Heart left ventricle (tissue), 16 donors: Measurements from ENCODE around the gene MAPK8IP2. TPM values are rescaled to one million over a fixed set of nuclear protein-coding genes. Genes with fewer than 3 reads are reported as not detected.
"Not testable (repeated sequence)": the region's sequence is repeated elsewhere in the genome, so short reads cannot be mapped to it uniquely, and the experiment has no call there.

ENCODE experiments used
- ATAC-seq, 4 donors: fragments of 200-7000 bp; cut with Tn5 transposase; one replicate each; pipeline ENCODE4 v1.9.1; 2020 to 2022; ENCODE audit warnings: moderate library complexity in 4 of 4, mild to moderate bottlenecking in 3 of 4, moderate number of reproducible peaks in 1 of 4
- DNase-seq, 5 donors: peaks; one replicate each; pipeline ENCODE4 v3.0.0-alpha.2; 2020
- H3K27ac ChIP-seq, 12 donors: fragments of 200-600 bp; sonication (generic) in 4 of 12; one replicate each; pipeline versions ENCODE4 v1.5.0 to v1.8.0; 2016 to 2022; ENCODE audit warnings: mild to moderate bottlenecking in 2 of 12
- H3K27me3 ChIP-seq, 9 donors: fragments of 200-600 bp; sonication (generic) in 2 of 9; one replicate each; pipeline versions ENCODE4 v1.5.1 to v1.8.0; 2016 to 2022; ENCODE audit warnings: mild to moderate bottlenecking in 3 of 9
- H3K36me3 ChIP-seq, 9 donors: fragments of 200-600 bp; sonication (generic) in 2 of 9; one replicate each; pipeline versions ENCODE4 v1.5.0 to v1.8.0; 2018 to 2022; ENCODE audit warnings: mild to moderate bottlenecking in 2 of 9
- H3K4me1 ChIP-seq, 12 donors: fragments of 200-600 bp; sonication (generic) in 4 of 12; one replicate each; pipeline versions ENCODE4 v1.5.0 to v1.8.0; 2016 to 2022; ENCODE audit warnings: mild to moderate bottlenecking in 3 of 12
- H3K4me3 ChIP-seq, 12 donors: fragments of 200-600 bp; sonication (generic) in 4 of 12; one replicate each; pipeline versions ENCODE4 v1.5.0 to v1.8.0; 2017 to 2022; ENCODE audit warnings: mild to moderate bottlenecking in 9 of 12, moderate library complexity in 4 of 12
- H3K9me3 ChIP-seq, 12 donors: fragments of 200-600 bp; sonication (generic) in 4 of 12; one replicate each; pipeline versions ENCODE4 v1.5.0 to v1.8.0; 2016 to 2022; ENCODE audit warnings: mild to moderate bottlenecking in 1 of 12
- CTCF ChIP-seq, 12 donors: fragments of 200-600 bp; sonication (generic) in 4 of 12; IDR thresholded peaks; one replicate each; pipeline versions ENCODE4 v1.5.0 to v1.8.0; 2018 to 2022; ENCODE audit warnings: antibody characterized with exemption in 12 of 12, mild to moderate bottlenecking in 5 of 12
- POLR2A ChIP-seq, 2 donors: fragments of 450-650 bp; IDR thresholded peaks; one replicate each; pipeline ENCODE4 v1.6.1; 2017; ENCODE audit warnings: antibody characterized with exemption in 2 of 2, mild to moderate bottlenecking in 2 of 2, moderate library complexity in 2 of 2
- WGBS, 4 donors: extraction: QIAGEN DNeasy Blood & Tissue Kit in 2 of 4; methylation state at CpG; one replicate each; pipeline versions ENCODE4 v1.1.5 to v1.1.7; 2013 to 2018; 5-methylcytosine and 5-hydroxymethylcytosine counted together
- intact Hi-C, 10 donors: fragments of 100-400 bp; cut with DNase I; formaldehyde crosslinking; loops; one replicate each; pipeline versions ENCODE4 v1.11.1 to v1.14.2; 2022
- polyA plus RNA-seq, 2 donors: library from polyadenylated mRNA; stranded (reverse); fragments of 200-250 nt; gene quantifications; one replicate each; pipeline ENCODE4 v1.2.3, GENCODE V29; 2013
- total RNA-seq, 9 donors: library from RNA; depleted of rRNA in 2 of 9; stranded (reverse); fragments of >200 nt in 2 of 9; fragmentation: NEBNext Ultra II Directional in 3 of 9; extraction: Animal tissue kit (Norgen Biotek cat#: 25700) in 3 of 9; gene quantifications; one replicate each; pipeline versions ENCODE4 v1.1.0 to v1.2.4, GENCODE V29; 2016 to 2023
- donor health status: ischemic (EF 13 %, LVEDD 7.1; RV severe dilation, severe dysfunction).
- donor health status: healthy with polysubstance abuse.
- donor health status: DM: no; HTN: yes; CAD: no.
- donor health status: DM: no; HTN: no; CAD: no.
- donor health status: ischemic (EF 25% LVEDD 6.9; RV normal size, moderate dysfunction).
- donor health status: ischemic (EF 25% LVEDD 5.7; RV mildly dilated, moderate dysfunction).
- donor health status: healthy.
- donor health status: DM: yes; HTN: yes; CAD: no.
- donor health status: ischemic (EF 35%, LVEDD 5.7; RV mildly dilated, moderate dysfunction).
- donor health status: nonischemic (EF 11% LVEDD 7.7; RV severe dilation, severe dysfunction).
- donor health status: DM: yes; HTN: yes; CAD: no.
- donor health status: PGD.
- donor health status: ischemic (EF 29% LVEDD 5.4; RV normal size, mild dysfunction).
- donor health status: nonischemic (EF 23%, LVEDD 6.1; RV moderate dilation, normal function).

The MAPK8IP2 gene
- total and polyA plus RNA-seq, 11 donors, result 0.09 to 0.79 (median 0.25) TPM

- no peak overlapping the region for H3K4me3 ChIP-seq
- peak overlapping the region; percentile 48 to 80 (median 66) for H3K27ac ChIP-seq
- intact Hi-C loops, result loop anchor here in 1 of 10 donors (2.0 kb wide), 1 partner anchor 32 kb away; the partner anchor contains the start of gene SHANK3
- H3K4me1 ChIP-seq, result peaks cover 0 to 18% (median 14%) of the 10 kb centered on the region in 12 donors
- WGBS, 4 donors, result 59 to 75% (median 70%) methylated on average over 13 to 15 of the region's 15 CpGs
- TF ChIP-seq CTCF (IDR thresholded peaks at IDR 0.05) (no peak), POLR2A (IDR thresholded peaks at IDR 0.05) (no peak)
- no peaks in the 10 kb centered on the region for H3K9me3 ChIP-seq
- no peaks in the 10 kb centered on the region for H3K36me3 ChIP-seq
- ATAC-seq (peak; percentile 18 to 66 (median 54)), DNase-seq (peak in 1 of 5 donors; percentile 51)
- H3K27me3 ChIP-seq, result peaks cover 0 to 28% (median 8%) of the 10 kb centered on the region in 9 donors
These were observed 40.5 kb downstream of the MAPK8IP2 start for GRCh38 chr22:50640857-50641647.

- peak overlapping the region in 4 of 12 donors; percentile 9 to 25 (median 22) for H3K4me3 ChIP-seq
- peak overlapping the region; percentile 48 to 80 (median 66) for H3K27ac ChIP-seq
- TF ChIP-seq CTCF (IDR thresholded peaks at IDR 0.05), result peak; percentile 14 to 61 (median 42)
- TF ChIP-seq POLR2A (IDR thresholded peaks at IDR 0.05), result no peak
- whole genome bisulfite sequencing, 4 donors, result 18 to 27% (median 21%) methylated on average over 15 to 17 of the region's 17 CpGs
- DNase-seq (peak in 2 of 5 donors; percentile 40 to 42), ATAC-seq (peak; percentile 61 to 87 (median 79))
- peaks cover 0 to 31% (median 8%) of the 10 kb centered on the region in 9 donors for H3K27me3 ChIP-seq
- H3K36me3 ChIP-seq, result no peaks in the 10 kb centered on the region
- H3K9me3 ChIP-seq, result no peaks in the 10 kb centered on the region
- intact Hi-C loops, result loop anchor here in 1 of 10 donors (2.0 kb wide), 1 partner anchor 31 kb away; the partner anchor contains the start of gene SHANK3
- peaks cover 0 to 18% (median 14%) of the 10 kb centered on the region in 12 donors for H3K4me1 ChIP-seq
These were observed 41.4 kb downstream of the MAPK8IP2 start for GRCh38 chr22:50641696-50642607.

GRCh38 chr22:50643021-50643820 lies 42.6 kb downstream of the MAPK8IP2 start:
- 91 to 96% (median 94%) methylated on average over 16 to 17 of the region's 17 CpGs for WGBS, 4 donors
- Histone ChIP-seq H3K27me3 (peaks cover 0 to 36% (median 8%) of the 10 kb centered on the region in 9 donors), H3K4me1 (peaks cover 0 to 18% (median 14%) of the 10 kb centered on the region in 12 donors)
- H3K36me3 ChIP-seq, intact Hi-C loops, H3K9me3 ChIP-seq, ATAC-seq, DNase-seq, H3K27ac ChIP-seq, H3K4me3 ChIP-seq: not testable (repeated sequence)

GRCh38 chr22:50643821-50644101 lies 43.2 kb downstream of the MAPK8IP2 start:
- peaks cover 0 to 36% (median 8%) of the 10 kb centered on the region in 9 donors for H3K27me3 ChIP-seq
- H3K27ac ChIP-seq, H3K36me3 ChIP-seq, DNase-seq, H3K4me3 ChIP-seq, intact Hi-C loops, ATAC-seq: not testable (repeated sequence)
- WGBS, 4 donors, result 54 to 83% (median 70%) methylated on average over 3 of the region's 3 CpGs
- H3K4me1 ChIP-seq, result peaks cover 0 to 18% (median 14%) of the 10 kb centered on the region in 12 donors
- peaks cover 0 to 11% (median under 1%) of the 10 kb centered on the region in 12 donors for H3K9me3 ChIP-seq
